Measurements from ENCODE around the gene SLC6A11. TPM values are rescaled to one million over a fixed set of nuclear protein-coding genes. Genes with fewer than 3 reads are reported as not detected.

Gene SLC6A11
- total and polyA plus RNA-seq, 2 of the 8 experiments (the other 6 are each of a cell fraction or from before 2014, with no cell fraction given), result 0.78 to 1.5 TPM

DNA sequence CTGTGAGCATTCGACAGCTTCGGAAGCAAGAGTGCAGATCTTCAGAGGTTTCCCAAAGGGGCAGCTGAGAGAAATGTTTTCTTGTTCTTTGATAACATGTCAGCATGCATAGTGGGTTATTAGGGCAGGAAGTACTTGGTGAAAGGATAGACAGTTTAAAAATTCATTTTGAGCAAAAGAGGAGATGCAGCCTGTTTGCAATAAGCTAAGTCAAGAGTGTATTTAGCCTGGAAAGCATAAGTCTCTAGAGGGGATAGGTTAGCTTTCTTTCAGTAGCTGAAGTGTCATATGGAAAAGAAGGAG is 7.4 kb downstream of the SLC6A11 start (continued):
- TF ChIP-seq CEBPB (IDR thresholded peaks at IDR 0.05; ENCODE audit: low read depth, low read length) (no peak), MAFK (IDR thresholded peaks at IDR 0.05; ENCODE audit: low read depth, low read length) (no peak), BACH1 (IDR thresholded peaks at IDR 0.05; ENCODE audit: low read length) (no peak)

All from H1 (cell line).